ENCODE measurements around the gene EFCAB3.
"Not testable (repeated sequence)": the region's sequence is repeated elsewhere in the genome, so short reads cannot be mapped to it uniquely, and the experiment has no call there.

The EFCAB3 gene

GRCh38 chr17:62465271-62465670 lies 84.9 kb downstream of the EFCAB3 start:
- DNase-seq (ENCODE audit: low read depth) = not testable (repeated sequence)

All from stimulated activated CD8-positive, alpha-beta memory T cell treated with anti-CD3 and anti-CD28 coated beads, Interleukin-4, amount 100 ng/mL, for 24 hours (primary cell).